H1 (cell line): ENCODE data around the gene HECTD3. TPM values are rescaled to one million over a fixed set of nuclear protein-coding genes. Genes with fewer than 3 reads are reported as not detected.

ENCODE experiments used
- CTCF ChIA-PET: fragments of 300-600 bp; sonication (Branson Sonifier 250); formaldehyde crosslinking; loops from one replicate; lab custom pipeline; 2021; ENCODE audit not compliant: partially characterized antibody; lab: Charles Lee
- POLR2A ChIA-PET: fragments of 300-600 bp; sonication (Branson Sonifier 250); formaldehyde crosslinking; loops from one replicate; lab custom pipeline; 2021; ENCODE audit warnings: inconsistent platforms; ENCODE audit not compliant: partially characterized antibody; lab: Charles Lee
- DNase-seq, 2 experiments: peaks; one replicate each; pipeline versions ENCODE4 v3.0.0 to v3.0.0-alpha.2; 2010 to 2022; ENCODE audit warnings: low spot score in 2 of 2, low read depth in 1 of 2, mixed read lengths in 1 of 2
- FAIRE-seq: peaks from 2 replicates; lab custom pipeline; 2011; peaks lifted over from hg19 to GRCh38; lab: Jason Lieb, UNC
- H2AFZ ChIP-seq: 2 replicates; pipeline ENCODE4 v1.8.1; 2012; ENCODE audit warnings: low read length, inconsistent platforms
- H2AK5ac ChIP-seq: 2 replicates; pipeline ENCODE4 v1.6.1; 2013; ENCODE audit warnings: low read depth, low read length
- H2BK120ac ChIP-seq: replicated peaks from 2 replicates; pipeline ENCODE3; 2013; ENCODE audit warnings: low read depth, low read length, inconsistent platforms
- H2BK12ac ChIP-seq: 2 replicates; pipeline ENCODE4 v1.6.1; 2013; ENCODE audit warnings: low read depth, low read length
- H2BK15ac ChIP-seq: 2 replicates; pipeline ENCODE4 v1.6.1; 2013; ENCODE audit warnings: low read length
- H2BK20ac ChIP-seq: 2 replicates; pipeline ENCODE4 v1.6.1; 2013; ENCODE audit warnings: low read length
- H2BK5ac ChIP-seq: 2 replicates; pipeline ENCODE4 v1.6.1; 2013; ENCODE audit warnings: low read depth, low read length
- H3K14ac ChIP-seq: 2 replicates; pipeline ENCODE4 v1.6.1; 2013; ENCODE audit warnings: inconsistent platforms; ENCODE audit not compliant: insufficient read length
- H3K18ac ChIP-seq: 2 replicates; pipeline ENCODE4 v1.6.1; 2013; ENCODE audit warnings: low read length; ENCODE audit errors: extremely low read depth
- H3K23ac ChIP-seq: 2 replicates; pipeline ENCODE4 v1.6.1; 2013; ENCODE audit warnings: inconsistent platforms; ENCODE audit not compliant: insufficient read length
- H3K23me2 ChIP-seq: 2 replicates; pipeline ENCODE4 v1.6.1; 2013; ENCODE audit warnings: low read depth, low read length
- H3K27ac ChIP-seq: 2 replicates; pipeline ENCODE4 v1.6.1; 2011; ENCODE audit warnings: low read depth, low read length, inconsistent platforms
- H3K27me3 ChIP-seq, 4 experiments: replicated peaks in 1 of 4; 1 replicate in 1 of 4; 2 replicates in 3 of 4; pipeline versions ENCODE4 v1.6.1 to v1.8.1; 2011 to 2013; ENCODE audit warnings: low read length in 3 of 4, mild to moderate bottlenecking in 3 of 4, inconsistent platforms in 2 of 4, mixed read lengths in 2 of 4, moderate library complexity in 1 of 4; ENCODE audit not compliant: control insufficient read depth in 3 of 4, insufficient read depth in 3 of 4; ENCODE audit errors: extremely low read depth in 1 of 4
- H3K36me3 ChIP-seq, 4 experiments: 2 replicates each; pipeline versions ENCODE4 v1.6.1 to v1.8.1; 2011 to 2013; ENCODE audit warnings: mild to moderate bottlenecking in 4 of 4, low read length in 3 of 4, moderate library complexity in 2 of 4, control low read depth in 1 of 4, inconsistent platforms in 1 of 4; ENCODE audit not compliant: insufficient read depth in 4 of 4, control insufficient read depth in 2 of 4
- H3K4ac ChIP-seq: replicated peaks from 2 replicates; pipeline ENCODE3; 2013; ENCODE audit warnings: low read length, low read depth, mixed read lengths, inconsistent platforms; ENCODE audit not compliant: insufficient read length
- H3K4me1 ChIP-seq, 4 experiments: replicated peaks in 1 of 4; 1 replicate in 1 of 4; 2 replicates in 3 of 4; pipeline versions ENCODE4 v1.6.1 to v1.8.1; 2011 to 2013; ENCODE audit warnings: low read length in 3 of 4, inconsistent platforms in 2 of 4, mixed read lengths in 1 of 4; ENCODE audit not compliant: insufficient read depth in 4 of 4, control insufficient read depth in 3 of 4
- H3K4me2 ChIP-seq, 2 experiments: 2 replicates each; pipeline versions ENCODE4 v1.6.1 to v1.8.1; 2011 to 2013; ENCODE audit warnings: low read depth in 2 of 2, low read length in 2 of 2, control low read depth in 1 of 2, inconsistent platforms in 1 of 2, mild to moderate bottlenecking in 1 of 2; ENCODE audit not compliant: insufficient read depth in 1 of 2
- H3K4me3 ChIP-seq, 4 experiments: fragments of 200-600, 300-600 bp in 1 of 4; sonication (generic), shearing (Covaris generic), sonication (Bioruptor Twin) in 1 of 4; 2 replicates each; pipeline versions ENCODE4 v1.5.1 to v1.8.1; 2011 to 2016; ENCODE audit warnings: low read length in 4 of 4, low read depth in 3 of 4, control low read depth in 2 of 4, inconsistent platforms in 2 of 4, mild to moderate bottlenecking in 2 of 4, mixed read lengths in 1 of 4, moderate library complexity in 1 of 4; ENCODE audit not compliant: insufficient read depth in 2 of 4; ENCODE audit errors: extremely low read depth in 1 of 4
- H3K56ac ChIP-seq: replicated peaks from 2 replicates; pipeline ENCODE3; 2013; ENCODE audit warnings: low read depth, mild to moderate bottlenecking, mixed read lengths, low read length, inconsistent platforms; ENCODE audit not compliant: insufficient read length
- H3K79me1 ChIP-seq: 2 replicates; pipeline ENCODE4 v1.6.1; 2013; ENCODE audit warnings: low read depth, low read length, control low read depth
- H3K79me2 ChIP-seq, 2 experiments: 2 replicates each; pipeline versions ENCODE4 v1.6.1 to v1.8.1; 2012 to 2013; ENCODE audit warnings: low read length in 2 of 2, mild to moderate bottlenecking in 2 of 2, inconsistent platforms in 1 of 2; ENCODE audit not compliant: insufficient read depth in 2 of 2, control insufficient read depth in 1 of 2
- H3K9ac ChIP-seq, 4 experiments: replicated peaks in 1 of 4; 1 replicate in 1 of 4; 2 replicates in 3 of 4; pipeline versions ENCODE4 v1.6.1 to v1.8.1; 2011 to 2013; ENCODE audit warnings: low read depth in 3 of 4, low read length in 3 of 4, control low read depth in 2 of 4, mild to moderate bottlenecking in 2 of 4, moderate library complexity in 2 of 4, inconsistent platforms in 1 of 4; ENCODE audit errors: extremely low read depth in 1 of 4
- H3K9me3 ChIP-seq, 2 experiments: 2 replicates each; pipeline versions ENCODE4 v1.6.1 to v1.8.1; 2012 to 2013; ENCODE audit warnings: mild to moderate bottlenecking in 2 of 2, moderate library complexity in 2 of 2, control low read depth in 1 of 2, inconsistent platforms in 1 of 2, low read depth in 1 of 2, low read length in 1 of 2, mixed read lengths in 1 of 2; ENCODE audit not compliant: insufficient read depth in 2 of 2
- H4K20me1 ChIP-seq, 2 experiments: replicated peaks in 1 of 2; 2 replicates each; pipeline versions ENCODE3 to v1.8.1; 2011 to 2013; ENCODE audit warnings: inconsistent platforms in 2 of 2, low read length in 2 of 2, mild to moderate bottlenecking in 1 of 2; ENCODE audit not compliant: insufficient read depth in 2 of 2, control insufficient read depth in 1 of 2
- H4K5ac ChIP-seq: 2 replicates; pipeline ENCODE4 v1.6.1; 2013; ENCODE audit warnings: low read length, low read depth, mixed read lengths, inconsistent platforms; ENCODE audit not compliant: insufficient read length
- H4K8ac ChIP-seq: 2 replicates; pipeline ENCODE4 v1.8.0; 2013; ENCODE audit warnings: mild to moderate bottlenecking, moderate library complexity, low read length, inconsistent platforms; ENCODE audit not compliant: insufficient read depth; ENCODE audit errors: extremely low read depth
- H4K91ac ChIP-seq: replicated peaks from 2 replicates; pipeline ENCODE3; 2013; ENCODE audit warnings: low read length, mixed read lengths, inconsistent platforms; ENCODE audit not compliant: insufficient read length
- ASH2L ChIP-seq: fragments of 200-600, 300-600 bp; sonication (generic); IDR thresholded peaks from one replicate; pipeline ENCODE4 v1.7.1; 2017; ENCODE audit warnings: low read length
- CEBPB ChIP-seq: IDR thresholded peaks from 2 replicates; pipeline ENCODE4 v1.6.1; 2012; ENCODE audit warnings: low read depth, low read length
- CHD2 ChIP-seq: IDR thresholded peaks from 2 replicates; pipeline ENCODE4 v1.6.1; 2012; ENCODE audit warnings: low read length, improper control_type of control experiment
- CTCF ChIP-seq, 3 experiments: IDR thresholded peaks; 1 replicate in 2 of 3; 2 replicates in 1 of 3; pipeline versions ENCODE4 v1.5.1 to v1.6.1; 2011; ENCODE audit warnings: low read length in 3 of 3, mild to moderate bottlenecking in 3 of 3, inconsistent platforms in 2 of 3, low read depth in 1 of 3, moderate library complexity in 1 of 3; ENCODE audit not compliant: insufficient read depth in 1 of 3; ENCODE audit errors: control extremely low read depth in 1 of 3
- EP300 ChIP-seq, 2 experiments: IDR thresholded peaks; 1 replicate in 1 of 2; 2 replicates in 1 of 2; pipeline ENCODE4 v1.6.1; 2011 to 2012; ENCODE audit warnings: low read depth in 2 of 2, low read length in 2 of 2, mild to moderate bottlenecking in 2 of 2, borderline replicate concordance in 1 of 2, inconsistent platforms in 1 of 2, moderate library complexity in 1 of 2
- GTF2F1 ChIP-seq: IDR thresholded peaks from 2 replicates; pipeline ENCODE4 v1.6.1; 2012; ENCODE audit warnings: low read depth, low read length, improper control_type of control experiment, borderline replicate concordance
- JUN ChIP-seq: IDR thresholded peaks from 2 replicates; pipeline ENCODE4 v1.6.1; 2011; ENCODE audit warnings: low read depth, mild to moderate bottlenecking, improper control_type of control experiment, low read length
- JUND ChIP-seq: IDR thresholded peaks from 2 replicates; pipeline ENCODE4 v1.6.1; 2011; ENCODE audit warnings: mild to moderate bottlenecking, improper control_type of control experiment, low read length
- MAFK ChIP-seq: IDR thresholded peaks from 2 replicates; pipeline ENCODE4 v1.6.1; 2012; ENCODE audit warnings: low read depth, mild to moderate bottlenecking, improper control_type of control experiment, low read length
- PHF8 ChIP-seq: fragments of 200-600 bp; sonication (generic); conservative IDR thresholded peaks from 2 replicates; pipeline ENCODE4 v1.7.1; 2012; ENCODE audit warnings: low read depth, mild to moderate bottlenecking, inconsistent platforms, low read length, moderate library complexity
- POLR2AphosphoS5 ChIP-seq: IDR thresholded peaks from 2 replicates; pipeline ENCODE4 v1.6.1; 2011; ENCODE audit warnings: low read depth, low read length
- RFX5 ChIP-seq: IDR thresholded peaks from 2 replicates; pipeline ENCODE4 v1.6.1; 2011; ENCODE audit warnings: low read depth, low read length, improper control_type of control experiment, borderline replicate concordance
- SP2 ChIP-seq: IDR thresholded peaks from 2 replicates; pipeline ENCODE4 v1.6.1; 2012; ENCODE audit warnings: mild to moderate bottlenecking, low read length, inconsistent platforms
- WGBS, 2 experiments: shearing (Covaris generic) in 1 of 2; methylation state at CpG; one replicate each; pipeline versions ENCODE4 v1.1.6 to v1.1.7; 2013 to 2015; ENCODE audit warnings: low lambda C conversion rate in 2 of 2, mixed read lengths in 2 of 2, inconsistent platforms in 1 of 2, low coverage in 1 of 2, missing lambda C conversion rate in 1 of 2; ENCODE audit not compliant: insufficient replicate concordance in 2 of 2, insufficient coverage in 1 of 2, insufficient read length in 1 of 2; ENCODE audit errors: extremely low coverage in 1 of 2, missing lambda C conversion rate in 1 of 2; 5-methylcytosine and 5-hydroxymethylcytosine counted together
- polyA plus RNA-seq, 7 experiments: library from polyadenylated mRNA; depleted of rRNA in 3 of 7; stranded (reverse) in 5 of 7; unstranded in 2 of 7; fragments of >200 nt in 5 of 7; fragments of 200-250 nt in 2 of 7; gene quantifications; 1 replicate in 5 of 7; 2 replicates in 1 of 7; 4 replicates in 1 of 7; pipeline versions ENCODE4 v1.2.1 to v1.2.3, GENCODE V29; 2011 to 2013; ENCODE audit warnings: missing spikeins in 2 of 7, mixed read lengths in 2 of 7
- total RNA-seq: library from RNA; stranded (reverse); fragmentation: NEBNext Ultra II Directional; extraction: Animal tissue kit (Norgen Biotek cat#: 25700); gene quantifications from 2 replicates; pipeline ENCODE4 v1.2.1, GENCODE V29; 2021

HECTD3 gene
- total and polyA plus RNA-seq, 2 of the 8 experiments (the other 6 are each of a cell fraction or from before 2014, with no cell fraction given): 32.9 to 52.7 TPM

DNA sequence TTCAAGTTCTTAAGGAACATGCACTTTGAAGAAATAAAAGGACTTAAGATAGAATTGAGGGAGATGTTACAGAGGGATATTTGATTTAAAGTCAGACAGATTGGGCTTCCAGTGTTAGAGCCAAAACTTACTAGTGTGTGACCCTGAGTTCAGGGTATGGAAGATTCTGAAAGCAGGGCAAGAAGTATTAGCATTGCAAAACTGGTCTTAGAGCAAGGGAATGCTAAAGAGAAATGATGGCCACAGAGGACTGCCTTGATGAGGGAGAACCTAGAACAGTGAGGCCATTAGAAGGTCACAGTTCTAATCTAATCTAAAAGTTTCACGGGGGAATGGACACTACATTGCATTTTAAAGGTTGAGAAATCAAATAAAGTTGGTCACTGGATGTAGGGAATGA, 46.4 kb upstream of the HECTD3 start:
- H3K27ac ChIP-seq: no peak overlapping the region
- H3K79me2 ChIP-seq: no peaks in the 10 kb centered on the region
- no peak overlapping the region for H3K4me2 ChIP-seq
- no peak overlapping the region for H2BK5ac ChIP-seq
- H3K4ac ChIP-seq: no peak overlapping the region
- DNase-seq: no peak
- no peak overlapping the region for H2AFZ ChIP-seq
- H3K36me3 ChIP-seq: no peaks in the 10 kb centered on the region
- no peak overlapping the region for H3K23ac ChIP-seq
- CTCF ChIA-PET: no interaction called here
- no peaks in the 10 kb centered on the region for H3K79me1 ChIP-seq
- no peaks in the 10 kb centered on the region for H3K9me3 ChIP-seq
- H3K27me3 ChIP-seq: no peaks in the 10 kb centered on the region
- no peak overlapping the region for H2AK5ac ChIP-seq
- no peaks in the 10 kb centered on the region for H4K20me1 ChIP-seq
- no peaks in the 10 kb centered on the region for H3K23me2 ChIP-seq
- no peak overlapping the region for H3K9ac ChIP-seq
- no peak overlapping the region for H4K8ac ChIP-seq
- H2BK12ac ChIP-seq: no peak overlapping the region
- peaks cover 0 to 2% (median 0%) of the 10 kb centered on the region in 4 experiments; a peak in 1 of 7 replicates for H3K4me1 ChIP-seq
- H2BK20ac ChIP-seq: no peak overlapping the region
- no peak overlapping the region for H3K14ac ChIP-seq
- H4K5ac ChIP-seq: no peak overlapping the region
- WGBS, 2 experiments: 80% methylated on average over 1 of the region's 1 CpG; no CpG with 5 or more reads in 1 of the 2 experiments
- no peak overlapping the region for H4K91ac ChIP-seq
- POLR2A ChIA-PET: no interaction called here
- H3K18ac ChIP-seq: no peak overlapping the region
- no peak overlapping the region for H2BK15ac ChIP-seq
- FAIRE-seq: no peak
- H2BK120ac ChIP-seq: no peak overlapping the region
- H3K56ac ChIP-seq: no peak overlapping the region
- no peak overlapping the region for H3K4me3 ChIP-seq
- TF ChIP-seq JUN (no peak), PHF8 (no peak), GTF2F1 (no peak), JUND (no peak), SP2 (no peak), POLR2AphosphoS5 (no peak), CEBPB (no peak), MAFK (no peak), RFX5 (no peak), EP300 (IDR thresholded peaks at IDR 0.05; ENCODE audit: borderline replicate concordance in 1 of 2, low read depth in 2 of 2, low read length in 2 of 2) (no peak), CTCF (IDR thresholded peaks at IDR 0.05; ENCODE audit: control extremely low read depth in 1 of 3, insufficient read depth in 1 of 3, low read depth in 1 of 3, low read length in 3 of 3) (no peak), CHD2 (no peak), ASH2L (no peak)
